Subcutaneous abdominal adipose tissue (tissue), 5 donors: Measurements from ENCODE around the gene PRICKLE1.
A peak's percentile ranks its signal among the peaks of the same experiment; 100 is the strongest.

ENCODE experiments used
- H3K27ac ChIP-seq: one replicate; pipeline ENCODE4 v1.7.0; 2013; ENCODE audit warnings: low read depth, mild to moderate bottlenecking, inconsistent platforms, low read length, moderate library complexity
- H3K27me3 ChIP-seq, 5 donors: one replicate each; pipeline ENCODE4 v1.7.0; 2013; ENCODE audit warnings: low read length in 5 of 5, inconsistent platforms in 1 of 5; ENCODE audit not compliant: control insufficient read depth in 5 of 5, insufficient read depth in 4 of 5
- H3K36me3 ChIP-seq, 5 donors: one replicate each; pipeline ENCODE4 v1.7.0; 2013; ENCODE audit warnings: low read length in 5 of 5; ENCODE audit not compliant: control insufficient read depth in 5 of 5, insufficient read depth in 5 of 5
- H3K4me1 ChIP-seq, 5 donors: one replicate each; pipeline ENCODE4 v1.7.0; 2013; ENCODE audit warnings: low read length in 5 of 5, mild to moderate bottlenecking in 3 of 5, moderate library complexity in 1 of 5; ENCODE audit not compliant: control insufficient read depth in 5 of 5, insufficient read depth in 5 of 5
- H3K4me3 ChIP-seq, 5 donors: one replicate each; pipeline ENCODE4 v1.7.0; 2013; ENCODE audit warnings: low read length in 5 of 5, low read depth in 1 of 5
- H3K9ac ChIP-seq, 5 donors: one replicate each; pipeline ENCODE4 v1.7.0; 2013; ENCODE audit warnings: low read length in 5 of 5, mild to moderate bottlenecking in 4 of 5, moderate library complexity in 3 of 5
- H3K9me3 ChIP-seq, 5 donors: one replicate each; pipeline ENCODE4 v1.7.0; 2013; ENCODE audit warnings: low read length in 5 of 5; ENCODE audit not compliant: control insufficient read depth in 5 of 5
- donor health status: healthy.
- donor health status: healthy.
- donor health status: healthy.
- donor health status: healthy.
- donor health status: healthy.

PRICKLE1 gene

GRCh38 chr12:42483521-42483790, 106.1 kb downstream of the PRICKLE1 start:
- Histone ChIP-seq H3K9ac (peak overlapping the region in 4 of 5 donors; percentile 35 to 77 (median 68)), H3K4me1 (peaks cover 0 to 35% (median 23%) of the 10 kb centered on the region in 5 donors), H3K36me3 (no peaks in the 10 kb centered on the region), H3K27me3 (peaks cover 0 to 3% (median 0%) of the 10 kb centered on the region in 5 donors), H3K4me3 (peak overlapping the region in 4 of 5 donors; percentile 80 to 97 (median 86)), H3K9me3 (no peaks in the 10 kb centered on the region), H3K27ac (peak overlapping the region; percentile 60)

DNA sequence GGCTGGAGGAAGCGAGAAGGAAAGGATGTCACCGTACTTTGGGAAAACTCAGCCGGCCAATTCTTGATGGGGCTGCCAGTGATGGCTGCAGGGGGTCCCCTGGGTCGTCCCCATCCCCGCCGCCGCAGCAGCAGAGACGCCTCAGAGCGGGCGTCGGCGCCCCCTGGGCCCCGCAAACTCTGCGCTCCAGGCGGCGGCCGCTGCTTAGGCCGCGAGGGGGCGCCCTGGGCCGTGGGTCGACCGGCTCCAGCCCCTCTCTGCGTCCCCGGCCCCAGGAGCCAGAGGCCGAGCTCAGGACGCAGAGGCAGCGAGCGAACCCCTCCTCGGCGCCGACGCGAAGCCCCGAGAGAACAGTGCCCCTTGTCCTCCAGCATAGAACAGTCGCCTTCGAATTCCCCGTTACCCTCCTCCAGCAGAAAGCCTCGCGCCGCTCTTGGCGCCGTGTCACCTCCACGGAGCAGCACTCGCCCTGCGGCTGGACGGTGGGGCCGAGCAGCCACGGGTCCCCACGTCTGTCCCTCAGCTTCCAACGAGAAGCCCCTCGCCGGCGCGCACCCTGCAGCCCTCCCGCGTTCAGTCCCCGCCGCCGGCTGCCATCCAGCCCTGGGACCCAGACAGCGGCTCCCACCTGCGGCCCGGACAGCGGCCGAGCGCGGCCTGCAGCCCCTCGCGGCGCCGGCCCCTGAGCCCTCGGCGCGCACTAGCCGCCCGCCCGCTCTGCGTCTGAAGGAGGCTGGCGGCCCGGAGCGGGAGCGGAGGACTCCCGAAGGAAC, 106.6 kb downstream of the PRICKLE1 start:
- H3K27me3 ChIP-seq: peaks cover 0 to 3% (median 0%) of the 10 kb centered on the region in 5 donors
- peak overlapping the region; percentile 67 to 97 (median 81) for H3K4me3 ChIP-seq
- H3K9ac ChIP-seq: peak overlapping the region; percentile 48 to 77 (median 70)
- no peaks in the 10 kb centered on the region for H3K9me3 ChIP-seq
- no peaks in the 10 kb centered on the region for H3K36me3 ChIP-seq
- peaks cover 0 to 35% (median 23%) of the 10 kb centered on the region in 5 donors for H3K4me1 ChIP-seq
- H3K27ac ChIP-seq: peak overlapping the region; percentile 67

DNA sequence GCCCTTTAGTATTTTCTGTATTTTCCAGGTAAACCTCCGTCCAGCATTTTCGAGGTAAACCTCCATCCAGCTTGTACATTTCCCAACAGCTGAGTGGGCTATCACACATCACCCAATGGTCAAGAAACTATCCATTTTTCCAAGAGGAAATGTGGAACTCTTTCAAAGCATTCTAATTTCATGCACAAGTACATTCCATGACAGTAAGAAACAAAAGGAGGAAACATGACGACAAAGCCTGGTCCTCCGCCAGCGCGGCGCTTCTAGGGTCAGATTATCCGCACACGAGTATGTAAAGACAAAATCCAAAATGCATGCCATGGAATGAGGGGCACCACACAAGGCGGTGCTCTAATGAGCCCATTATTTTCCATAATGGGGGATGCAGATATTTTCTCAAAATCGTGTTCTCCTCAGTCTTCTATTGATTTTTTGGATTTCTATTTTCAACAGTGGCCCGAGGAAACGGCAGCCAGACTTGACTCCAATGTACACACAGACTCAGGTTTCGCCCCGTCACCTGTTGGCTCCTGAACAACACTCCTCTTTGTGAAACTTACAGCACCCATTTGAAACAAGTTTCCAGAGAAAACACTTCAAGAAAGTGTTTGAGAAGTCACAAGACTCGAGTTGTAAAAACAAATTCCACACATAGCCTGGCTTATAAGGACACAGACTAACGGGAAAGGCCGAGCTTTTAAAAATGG, 107.4 kb downstream of the PRICKLE1 start:
- peaks cover 0 to 3% (median 0%) of the 10 kb centered on the region in 5 donors for H3K27me3 ChIP-seq
- no peaks in the 10 kb centered on the region for H3K36me3 ChIP-seq
- peak overlapping the region in 4 of 5 donors; percentile 48 to 77 (median 68) for H3K9ac ChIP-seq
- H3K4me3 ChIP-seq: peak overlapping the region; percentile 67 to 97 (median 81)
- H3K27ac ChIP-seq: peak overlapping the region; percentile 67
- H3K9me3 ChIP-seq: no peaks in the 10 kb centered on the region
- H3K4me1 ChIP-seq: peaks cover 0 to 35% (median 23%) of the 10 kb centered on the region in 5 donors

GRCh38 chr12:42481368-42481767, 108.2 kb downstream of the PRICKLE1 start:
- Histone ChIP-seq H3K36me3 (no peaks in the 10 kb centered on the region), H3K27me3 (peaks cover 0 to 3% (median 0%) of the 10 kb centered on the region in 5 donors), H3K9ac (peak overlapping the region in 1 of 5 donors; percentile 8), H3K4me1 (peaks cover 0 to 35% (median 23%) of the 10 kb centered on the region in 5 donors), H3K4me3 (no peak overlapping the region), H3K27ac (peak overlapping the region; percentile 67), H3K9me3 (no peaks in the 10 kb centered on the region)

DNA sequence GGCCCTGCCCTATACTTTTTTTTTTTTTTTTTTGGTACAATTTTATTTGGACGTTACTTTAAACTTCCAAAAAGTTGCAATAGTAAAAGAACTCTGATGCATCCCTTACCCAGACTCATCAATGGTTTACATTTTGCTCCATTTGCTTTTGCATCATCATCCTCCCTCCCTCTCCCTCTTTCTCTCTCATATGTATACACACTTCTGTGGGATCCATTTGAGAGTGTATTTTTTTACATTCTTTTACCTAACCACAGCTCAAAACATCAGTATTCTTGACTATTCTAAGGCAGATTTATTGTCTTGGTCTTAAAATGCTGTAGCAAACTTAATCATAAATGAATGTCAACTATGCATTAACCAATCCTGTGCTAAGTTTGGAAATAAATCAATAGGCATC, 111.6 kb downstream of the PRICKLE1 start:
- no peaks in the 10 kb centered on the region for H3K36me3 ChIP-seq
- no peak overlapping the region for H3K9ac ChIP-seq
- no peaks in the 10 kb centered on the region for H3K9me3 ChIP-seq
- H3K4me3 ChIP-seq: no peak overlapping the region
- peaks cover 0 to 3% (median 0%) of the 10 kb centered on the region in 5 donors for H3K27me3 ChIP-seq
- no peak overlapping the region for H3K27ac ChIP-seq
- H3K4me1 ChIP-seq: peaks cover 2 to 21% (median 16%) of the 10 kb centered on the region in 5 donors

- Histone ChIP-seq H3K9me3 (no peaks in the 10 kb centered on the region), H3K27ac (no peak overlapping the region), H3K4me3 (no peak overlapping the region), H3K36me3 (peaks cover 0 to 3% (median 1%) of the 10 kb centered on the region in 5 donors), H3K4me1 (peaks cover 0 to 5% (median 0%) of the 10 kb centered on the region in 5 donors), H3K9ac (no peak overlapping the region), H3K27me3 (no peaks in the 10 kb centered on the region)
Observed at GRCh38 chr12:42475106-42475505, 114.4 kb downstream of the PRICKLE1 start.

GRCh38 chr12:42474391-42474790, 115.2 kb downstream of the PRICKLE1 start:
- H3K27ac ChIP-seq: no peak overlapping the region
- H3K27me3 ChIP-seq: no peaks in the 10 kb centered on the region

DNA sequence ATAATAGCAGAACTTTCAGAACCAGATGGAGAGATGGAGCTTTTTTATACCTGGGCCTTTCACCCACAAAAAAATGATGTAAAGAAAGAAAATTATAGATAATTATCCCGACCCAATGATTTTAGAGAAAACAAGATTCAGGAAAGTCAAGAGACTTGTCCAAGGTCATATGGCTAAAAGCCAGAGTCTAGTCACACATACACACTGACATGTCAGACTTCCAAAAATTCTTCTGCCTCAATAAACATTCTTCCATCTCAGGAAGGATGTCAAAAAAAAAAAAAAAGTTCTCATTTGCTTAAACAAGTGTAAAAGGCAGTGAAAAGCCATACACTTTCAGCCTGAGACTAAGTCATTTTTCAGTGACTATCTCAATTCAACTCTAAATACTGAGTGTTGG, 116.0 kb downstream of the PRICKLE1 start:
- H3K4me1 ChIP-seq: peaks cover 0 to 5% (median 0%) of the 10 kb centered on the region in 5 donors
- no peaks in the 10 kb centered on the region for H3K9me3 ChIP-seq
- H3K27ac ChIP-seq: no peak overlapping the region

More at GRCh38 chr12:42474391-42474790, 115.2 kb downstream of the PRICKLE1 start:
- Histone ChIP-seq H3K4me1 (peaks cover 0 to 5% (median 0%) of the 10 kb centered on the region in 5 donors), H3K9ac (no peak overlapping the region), H3K36me3 (peaks cover 0 to 8% (median 5%) of the 10 kb centered on the region in 5 donors), H3K4me3 (no peak overlapping the region), H3K9me3 (no peaks in the 10 kb centered on the region)

GRCh38 chr12:42473130-42473529, 116.4 kb downstream of the PRICKLE1 start:
- Histone ChIP-seq H3K36me3 (peaks cover 5 to 19% (median 15%) of the 10 kb centered on the region in 5 donors), H3K27me3 (no peaks in the 10 kb centered on the region), H3K4me3 (no peak overlapping the region), H3K9me3 (no peaks in the 10 kb centered on the region), H3K4me1 (peaks cover 0 to 5% (median 0%) of the 10 kb centered on the region in 5 donors), H3K9ac (no peak overlapping the region), H3K27ac (no peak overlapping the region)

More for the DNA sequence above, 116.0 kb downstream of the PRICKLE1 start:
- Histone ChIP-seq H3K36me3 (peaks cover 3 to 16% (median 13%) of the 10 kb centered on the region in 5 donors), H3K27me3 (no peaks in the 10 kb centered on the region), H3K4me3 (no peak overlapping the region), H3K9ac (no peak overlapping the region)

DNA sequence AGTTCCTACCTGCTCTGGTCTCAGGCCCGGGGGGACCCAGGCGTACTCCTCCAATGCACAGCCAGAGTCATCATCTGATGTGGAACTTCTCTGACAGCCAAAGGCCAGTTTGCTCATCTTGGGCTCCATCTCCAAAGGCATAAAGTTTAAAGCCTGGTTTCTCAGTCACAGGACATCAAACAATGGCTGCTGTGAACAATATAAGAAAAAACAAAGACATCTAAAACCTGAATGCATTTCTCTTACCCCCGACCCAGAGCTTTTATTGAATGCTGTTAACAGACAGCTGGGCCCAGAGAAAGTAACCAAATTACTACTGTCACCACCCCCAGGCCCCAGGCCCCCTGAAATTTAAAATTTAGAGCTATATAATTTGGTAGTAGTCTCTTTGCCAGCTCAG, 117.2 kb downstream of the PRICKLE1 start:
- H3K27ac ChIP-seq: no peak overlapping the region
- H3K9me3 ChIP-seq: no peaks in the 10 kb centered on the region
- H3K27me3 ChIP-seq: no peaks in the 10 kb centered on the region
- no peak overlapping the region for H3K9ac ChIP-seq
- H3K4me3 ChIP-seq: no peak overlapping the region
- peaks cover 5 to 19% (median 15%) of the 10 kb centered on the region in 5 donors for H3K36me3 ChIP-seq
- peaks cover 0 to 5% (median 0%) of the 10 kb centered on the region in 5 donors for H3K4me1 ChIP-seq
